ENCODE results near the gene HSBP1. TPM values are rescaled to one million over a fixed set of nuclear protein-coding genes. Genes with fewer than 3 reads are reported as not detected.

HSBP1 gene
- total RNA-seq, 1 experiment from 2014 or later, result 197 TPM

DNA sequence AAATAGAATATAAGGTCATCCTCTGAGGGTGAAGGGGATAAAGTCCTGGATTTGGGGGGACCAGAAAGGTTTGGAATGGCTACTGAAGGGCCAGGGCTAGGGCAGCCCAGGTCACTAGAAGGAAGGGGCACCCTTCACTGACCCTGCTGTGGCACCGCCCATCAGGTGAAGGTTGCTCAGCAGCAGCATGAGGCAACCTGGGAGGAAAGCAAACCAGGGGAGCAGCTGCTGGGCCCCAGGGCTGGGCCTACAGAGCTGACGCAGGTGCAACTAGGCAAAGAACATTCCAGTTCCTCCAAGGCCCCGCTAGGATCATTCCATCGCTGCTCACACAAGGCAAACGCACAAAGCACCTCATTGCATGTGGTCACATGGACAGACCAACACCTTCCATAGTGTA is 3.4 kb upstream of the HSBP1 start (continued):
- no peak for TF ChIP-seq NR2C2 (CRISPR knock-in tag; IDR thresholded peaks at IDR 0.05)

DNA sequence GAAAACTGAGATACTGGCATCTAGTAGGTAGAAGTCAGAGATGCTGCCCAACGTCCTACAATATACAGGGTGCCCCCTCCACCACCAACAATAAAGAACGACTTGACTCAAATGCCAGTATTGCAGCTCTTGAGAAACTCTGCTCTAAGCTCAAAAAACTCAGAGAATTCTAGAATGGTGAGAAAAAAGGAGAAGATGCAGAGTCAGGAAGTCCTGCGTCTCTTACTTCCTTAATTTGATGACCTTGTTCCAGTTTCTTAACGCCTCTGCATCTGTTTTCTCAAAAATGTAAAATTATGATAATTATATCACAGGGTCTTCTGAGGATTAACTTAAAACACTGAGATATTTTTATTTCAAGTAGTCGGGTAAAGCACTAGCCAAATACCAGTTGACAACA is 1.7 kb upstream of the HSBP1 start:
- ATAC-seq, result no peak
- Mint-ChIP-seq H3K27ac (no peak overlapping the region), H3K9me3 (no peaks in the 10 kb centered on the region), H3K4me1 (peaks cover 42% of the 10 kb centered on the region), H3K27me3 (ENCODE audit: low read depth) (0 out of 2 replicates have a peak, but pooled peaks cover 2% of the 10 kb centered on the region), H3K36me3 (peaks cover 22% of the 10 kb centered on the region), H3K4me3 (no peak overlapping the region)
- TF ChIP-seq, protein P1, sequence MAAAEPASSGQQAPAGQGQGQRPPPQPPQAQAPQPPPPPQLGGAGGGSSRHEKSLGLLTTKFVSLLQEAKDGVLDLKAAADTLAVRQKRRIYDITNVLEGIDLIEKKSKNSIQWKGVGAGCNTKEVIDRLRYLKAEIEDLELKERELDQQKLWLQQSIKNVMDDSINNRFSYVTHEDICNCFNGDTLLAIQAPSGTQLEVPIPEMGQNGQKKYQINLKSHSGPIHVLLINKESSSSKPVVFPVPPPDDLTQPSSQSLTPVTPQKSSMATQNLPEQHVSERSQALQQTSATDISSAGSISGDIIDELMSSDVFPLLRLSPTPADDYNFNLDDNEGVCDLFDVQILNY (CRISPR knock-in tag; IDR thresholded peaks at IDR 0.05), result no peak
- TF ChIP-seq, protein P2, sequence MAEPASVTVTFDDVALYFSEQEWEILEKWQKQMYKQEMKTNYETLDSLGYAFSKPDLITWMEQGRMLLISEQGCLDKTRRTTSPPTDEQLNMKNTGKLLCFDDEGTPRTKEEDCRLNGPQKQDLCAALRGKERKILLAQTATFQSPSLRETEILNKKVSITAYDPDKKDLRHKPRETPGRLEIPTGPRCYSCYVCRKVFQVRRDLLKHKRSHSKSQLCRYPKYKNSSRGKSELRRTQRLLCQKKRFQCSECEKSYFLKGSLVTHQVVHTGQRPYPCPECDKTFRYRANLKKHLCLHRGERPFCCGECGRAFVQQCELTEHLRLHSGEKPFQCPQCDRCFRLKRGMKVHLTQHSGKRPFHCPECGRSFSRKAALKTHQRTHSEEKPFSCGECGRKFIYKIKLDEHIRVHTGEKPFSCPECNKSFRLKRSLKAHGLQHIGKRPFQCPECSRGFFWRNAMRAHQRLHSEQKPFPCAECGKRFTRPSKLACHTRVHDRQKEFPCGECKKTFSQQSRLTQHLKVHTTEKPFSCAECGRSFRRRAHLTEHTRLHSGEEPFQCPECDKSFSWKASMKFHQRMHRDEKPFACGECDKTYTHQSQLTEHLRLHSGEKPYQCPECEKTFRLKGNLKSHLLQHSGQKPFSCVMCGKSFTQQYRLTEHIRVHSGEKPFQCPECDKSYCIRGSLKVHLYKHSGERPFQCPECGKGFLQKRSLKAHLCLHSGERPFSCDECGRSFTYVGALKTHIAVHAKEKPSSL (CRISPR knock-in tag; conservative IDR thresholded peaks at IDR 0.05), result no peak
- no peak for TF ChIP-seq ZNF396 (CRISPR knock-in tag; IDR thresholded peaks at IDR 0.05; ENCODE audit: borderline replicate concordance)
- TF ChIP-seq, protein P3, sequence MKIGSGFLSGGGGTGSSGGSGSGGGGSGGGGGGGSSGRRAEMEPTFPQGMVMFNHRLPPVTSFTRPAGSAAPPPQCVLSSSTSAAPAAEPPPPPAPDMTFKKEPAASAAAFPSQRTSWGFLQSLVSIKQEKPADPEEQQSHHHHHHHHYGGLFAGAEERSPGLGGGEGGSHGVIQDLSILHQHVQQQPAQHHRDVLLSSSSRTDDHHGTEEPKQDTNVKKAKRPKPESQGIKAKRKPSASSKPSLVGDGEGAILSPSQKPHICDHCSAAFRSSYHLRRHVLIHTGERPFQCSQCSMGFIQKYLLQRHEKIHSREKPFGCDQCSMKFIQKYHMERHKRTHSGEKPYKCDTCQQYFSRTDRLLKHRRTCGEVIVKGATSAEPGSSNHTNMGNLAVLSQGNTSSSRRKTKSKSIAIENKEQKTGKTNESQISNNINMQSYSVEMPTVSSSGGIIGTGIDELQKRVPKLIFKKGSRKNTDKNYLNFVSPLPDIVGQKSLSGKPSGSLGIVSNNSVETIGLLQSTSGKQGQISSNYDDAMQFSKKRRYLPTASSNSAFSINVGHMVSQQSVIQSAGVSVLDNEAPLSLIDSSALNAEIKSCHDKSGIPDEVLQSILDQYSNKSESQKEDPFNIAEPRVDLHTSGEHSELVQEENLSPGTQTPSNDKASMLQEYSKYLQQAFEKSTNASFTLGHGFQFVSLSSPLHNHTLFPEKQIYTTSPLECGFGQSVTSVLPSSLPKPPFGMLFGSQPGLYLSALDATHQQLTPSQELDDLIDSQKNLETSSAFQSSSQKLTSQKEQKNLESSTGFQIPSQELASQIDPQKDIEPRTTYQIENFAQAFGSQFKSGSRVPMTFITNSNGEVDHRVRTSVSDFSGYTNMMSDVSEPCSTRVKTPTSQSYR (CRISPR knock-in tag; IDR thresholded peaks at IDR 0.05), result no peak
- no peak for TF ChIP-seq ZNF423 (CRISPR knock-in tag; IDR thresholded peaks at IDR 0.05)
- TF ChIP-seq NR1H2 (CRISPR knock-in tag; IDR thresholded peaks at IDR 0.05), result no peak
- no peak for TF ChIP-seq ATF1 (CRISPR knock-in tag; IDR thresholded peaks at IDR 0.05)
- no peak for TF ChIP-seq ZNF138 (CRISPR knock-in tag; conservative IDR thresholded peaks at IDR 0.05)
- TF ChIP-seq, protein P4, sequence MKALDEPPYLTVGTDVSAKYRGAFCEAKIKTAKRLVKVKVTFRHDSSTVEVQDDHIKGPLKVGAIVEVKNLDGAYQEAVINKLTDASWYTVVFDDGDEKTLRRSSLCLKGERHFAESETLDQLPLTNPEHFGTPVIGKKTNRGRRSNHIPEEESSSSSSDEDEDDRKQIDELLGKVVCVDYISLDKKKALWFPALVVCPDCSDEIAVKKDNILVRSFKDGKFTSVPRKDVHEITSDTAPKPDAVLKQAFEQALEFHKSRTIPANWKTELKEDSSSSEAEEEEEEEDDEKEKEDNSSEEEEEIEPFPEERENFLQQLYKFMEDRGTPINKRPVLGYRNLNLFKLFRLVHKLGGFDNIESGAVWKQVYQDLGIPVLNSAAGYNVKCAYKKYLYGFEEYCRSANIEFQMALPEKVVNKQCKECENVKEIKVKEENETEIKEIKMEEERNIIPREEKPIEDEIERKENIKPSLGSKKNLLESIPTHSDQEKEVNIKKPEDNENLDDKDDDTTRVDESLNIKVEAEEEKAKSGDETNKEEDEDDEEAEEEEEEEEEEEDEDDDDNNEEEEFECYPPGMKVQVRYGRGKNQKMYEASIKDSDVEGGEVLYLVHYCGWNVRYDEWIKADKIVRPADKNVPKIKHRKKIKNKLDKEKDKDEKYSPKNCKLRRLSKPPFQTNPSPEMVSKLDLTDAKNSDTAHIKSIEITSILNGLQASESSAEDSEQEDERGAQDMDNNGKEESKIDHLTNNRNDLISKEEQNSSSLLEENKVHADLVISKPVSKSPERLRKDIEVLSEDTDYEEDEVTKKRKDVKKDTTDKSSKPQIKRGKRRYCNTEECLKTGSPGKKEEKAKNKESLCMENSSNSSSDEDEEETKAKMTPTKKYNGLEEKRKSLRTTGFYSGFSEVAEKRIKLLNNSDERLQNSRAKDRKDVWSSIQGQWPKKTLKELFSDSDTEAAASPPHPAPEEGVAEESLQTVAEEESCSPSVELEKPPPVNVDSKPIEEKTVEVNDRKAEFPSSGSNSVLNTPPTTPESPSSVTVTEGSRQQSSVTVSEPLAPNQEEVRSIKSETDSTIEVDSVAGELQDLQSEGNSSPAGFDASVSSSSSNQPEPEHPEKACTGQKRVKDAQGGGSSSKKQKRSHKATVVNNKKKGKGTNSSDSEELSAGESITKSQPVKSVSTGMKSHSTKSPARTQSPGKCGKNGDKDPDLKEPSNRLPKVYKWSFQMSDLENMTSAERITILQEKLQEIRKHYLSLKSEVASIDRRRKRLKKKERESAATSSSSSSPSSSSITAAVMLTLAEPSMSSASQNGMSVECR (CRISPR knock-in tag; IDR thresholded peaks at IDR 0.05; ENCODE audit: borderline replicate concordance), result no peak
- TF ChIP-seq FOXK1 (CRISPR knock-in tag; IDR thresholded peaks at IDR 0.05), result no peak
- TF ChIP-seq, protein P5, sequence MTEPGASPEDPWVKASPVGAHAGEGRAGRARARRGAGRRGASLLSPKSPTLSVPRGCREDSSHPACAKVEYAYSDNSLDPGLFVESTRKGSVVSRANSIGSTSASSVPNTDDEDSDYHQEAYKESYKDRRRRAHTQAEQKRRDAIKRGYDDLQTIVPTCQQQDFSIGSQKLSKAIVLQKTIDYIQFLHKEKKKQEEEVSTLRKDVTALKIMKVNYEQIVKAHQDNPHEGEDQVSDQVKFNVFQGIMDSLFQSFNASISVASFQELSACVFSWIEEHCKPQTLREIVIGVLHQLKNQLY (CRISPR knock-in tag; IDR thresholded peaks at IDR 0.05), result no peak
- TF ChIP-seq SOX15 (CRISPR knock-in tag; IDR thresholded peaks at IDR 0.05), result no peak
- TF ChIP-seq EMX1 (CRISPR knock-in tag; IDR thresholded peaks at IDR 0.05), result no peak
- TF ChIP-seq FOXJ3 (CRISPR knock-in tag; IDR thresholded peaks at IDR 0.05; ENCODE audit: borderline replicate concordance), result no peak
- TF ChIP-seq, protein P6, sequence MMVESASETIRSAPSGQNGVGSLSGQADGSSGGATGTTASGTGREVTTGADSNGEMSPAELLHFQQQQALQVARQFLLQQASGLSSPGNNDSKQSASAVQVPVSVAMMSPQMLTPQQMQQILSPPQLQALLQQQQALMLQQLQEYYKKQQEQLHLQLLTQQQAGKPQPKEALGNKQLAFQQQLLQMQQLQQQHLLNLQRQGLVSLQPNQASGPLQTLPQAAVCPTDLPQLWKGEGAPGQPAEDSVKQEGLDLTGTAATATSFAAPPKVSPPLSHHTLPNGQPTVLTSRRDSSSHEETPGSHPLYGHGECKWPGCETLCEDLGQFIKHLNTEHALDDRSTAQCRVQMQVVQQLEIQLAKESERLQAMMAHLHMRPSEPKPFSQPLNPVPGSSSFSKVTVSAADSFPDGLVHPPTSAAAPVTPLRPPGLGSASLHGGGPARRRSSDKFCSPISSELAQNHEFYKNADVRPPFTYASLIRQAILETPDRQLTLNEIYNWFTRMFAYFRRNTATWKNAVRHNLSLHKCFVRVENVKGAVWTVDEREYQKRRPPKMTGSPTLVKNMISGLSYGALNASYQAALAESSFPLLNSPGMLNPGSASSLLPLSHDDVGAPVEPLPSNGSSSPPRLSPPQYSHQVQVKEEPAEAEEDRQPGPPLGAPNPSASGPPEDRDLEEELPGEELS (CRISPR knock-in tag; IDR thresholded peaks at IDR 0.05), result no peak
- no peak for TF ChIP-seq ZNF416 (CRISPR knock-in tag; IDR thresholded peaks at IDR 0.05)
- TF ChIP-seq IRF2 (CRISPR knock-in tag; IDR thresholded peaks at IDR 0.05; ENCODE audit: borderline replicate concordance, low read depth), result no peak
- ChIA-PET CTCF (no interaction called here), POLR2A (no interaction called here)
- no peak for DNase-seq (ENCODE audit: low spot score)

Data from WTC11 (cell line).